PC-3 (cell line): Measurements from ENCODE around the gene SYTL1. TPM values are rescaled to one million over a fixed set of nuclear protein-coding genes. Genes with fewer than 3 reads are reported as not detected.

ENCODE experiments used
- ATAC-seq: fragments of 200-7000 bp; cut with Tn5 transposase; 2 replicates; pipeline ENCODE4 v1.9.1; 2020; ENCODE audit warnings: mild to moderate bottlenecking, moderate library complexity
- BruUV-seq: library from RNA; stranded (reverse); fragments of 400-500 nt; replicated peaks from 2 replicates; lab custom pipeline; 2021; lab: Mats Ljungman, UMichigan
- CTCF ChIA-PET: fragments of 300-600 bp; sonication (Branson Sonifier 250); formaldehyde crosslinking; loops from one replicate; lab custom pipeline; 2022; ENCODE audit warnings: antibody characterized with exemption; lab: Charles Lee
- POLR2A ChIA-PET: fragments of 300-600 bp; sonication (Branson Sonifier 250); formaldehyde crosslinking; loops from one replicate; lab custom pipeline; 2022; ENCODE audit warnings: antibody characterized with exemption; ENCODE audit not compliant: unreplicated experiment; lab: Charles Lee
- DNase-seq: peaks from one replicate; pipeline ENCODE4 v3.0.0-alpha.2; 2015
- H2AFZ ChIP-seq: fragments of 300-600 bp; sonication (generic); 2 replicates; pipeline ENCODE4 v1.6.0; 2016; ENCODE audit warnings: antibody characterized with exemption, low read length
- H3F3A ChIP-seq: fragments of 300-600 bp; sonication (generic); one replicate; pipeline ENCODE4 v1.6.0; 2017; ENCODE audit warnings: antibody characterized with exemption, low read length, control low read depth, mild to moderate bottlenecking; ENCODE audit not compliant: unreplicated experiment
- H3K27ac ChIP-seq: fragments of 300-600 bp; sonication (generic); 2 replicates; pipeline ENCODE4 v1.5.1; 2016; ENCODE audit warnings: mild to moderate bottlenecking, low read length
- H3K27me3 ChIP-seq: fragments of 300-600 bp; sonication (generic); 2 replicates; pipeline ENCODE4 v1.6.1; 2016; ENCODE audit warnings: low read length, mixed read lengths
- H3K36me3 ChIP-seq: fragments of 300-600 bp; sonication (generic); 2 replicates; pipeline ENCODE4 v1.6.1; 2016; ENCODE audit warnings: low read depth, mixed run types, low read length, mixed read lengths
- H3K4me1 ChIP-seq: fragments of 300-600 bp; sonication (generic); 2 replicates; pipeline ENCODE4 v1.5.1; 2016; ENCODE audit warnings: low read length; ENCODE audit not compliant: insufficient read depth
- H3K4me2 ChIP-seq: fragments of 300-600 bp; sonication (generic); 2 replicates; pipeline ENCODE4 v1.6.0; 2016; ENCODE audit warnings: low read length
- H3K4me3 ChIP-seq: fragments of 300-600 bp; sonication (generic); 2 replicates; pipeline ENCODE4 v1.5.1; 2016; ENCODE audit warnings: mild to moderate bottlenecking, low read length, mixed read lengths
- H3K79me2 ChIP-seq: fragments of 300-600 bp; sonication (generic); 2 replicates; pipeline ENCODE4 v1.6.1; 2017; ENCODE audit warnings: low read length, mixed read lengths
- H3K9ac ChIP-seq: fragments of 300-600 bp; sonication (generic); 2 replicates; pipeline ENCODE4 v1.6.0; 2016; ENCODE audit warnings: mild to moderate bottlenecking, low read length
- H3K9me2 ChIP-seq: fragments of 300-600 bp; sonication (generic); replicated peaks from 2 replicates; pipeline ENCODE4 v1.6.1; 2016; ENCODE audit warnings: mixed run types, low read length, mixed read lengths
- H3K9me3 ChIP-seq: fragments of 300-600 bp; sonication (generic); 2 replicates; pipeline ENCODE4 v1.6.1; 2016; ENCODE audit warnings: low read length, mixed read lengths
- H4K20me1 ChIP-seq: fragments of 300-600 bp; sonication (generic); 2 replicates; pipeline ENCODE4 v1.6.1; 2016; ENCODE audit warnings: low read length, mixed read lengths
- EZH2 ChIP-seq: fragments of 300-600 bp; sonication (generic); IDR thresholded peaks from one replicate; pipeline ENCODE4 v1.6.1; 2017; ENCODE audit warnings: antibody characterized with exemption, mild to moderate bottlenecking, low read length; ENCODE audit not compliant: unreplicated experiment
- EZH2phosphoT487 ChIP-seq: fragments of 300-600 bp; sonication (generic); IDR thresholded peaks from 2 replicates; pipeline ENCODE4 v1.6.1; 2018; ENCODE audit warnings: mild to moderate bottlenecking, antibody characterized with exemption, low read length, borderline replicate concordance
- intact Hi-C: fragments of 100-400 bp; cut with micrococcal nuclease; formaldehyde crosslinking; loops from 2 replicates; pipeline ENCODE4 v1.9.0; 2023
- total RNA-seq: library from RNA; depleted of rRNA; stranded (reverse); fragments of >200 nt; gene quantifications from 2 replicates; pipeline ENCODE4 v1.2.3, GENCODE V29; 2014
- TF ChIP-seq, protein P1 (sequence below): fragments of 300-600 bp; sonication (generic); conservative IDR thresholded peaks from 2 replicates; pipeline ENCODE4 v1.5.1; 2017; ENCODE audit warnings: antibody characterized with exemption, low read depth, mild to moderate bottlenecking, low read length

The SYTL1 gene
- total RNA-seq, 1 experiment from 2014 or later, result 26.8 TPM

DNA sequence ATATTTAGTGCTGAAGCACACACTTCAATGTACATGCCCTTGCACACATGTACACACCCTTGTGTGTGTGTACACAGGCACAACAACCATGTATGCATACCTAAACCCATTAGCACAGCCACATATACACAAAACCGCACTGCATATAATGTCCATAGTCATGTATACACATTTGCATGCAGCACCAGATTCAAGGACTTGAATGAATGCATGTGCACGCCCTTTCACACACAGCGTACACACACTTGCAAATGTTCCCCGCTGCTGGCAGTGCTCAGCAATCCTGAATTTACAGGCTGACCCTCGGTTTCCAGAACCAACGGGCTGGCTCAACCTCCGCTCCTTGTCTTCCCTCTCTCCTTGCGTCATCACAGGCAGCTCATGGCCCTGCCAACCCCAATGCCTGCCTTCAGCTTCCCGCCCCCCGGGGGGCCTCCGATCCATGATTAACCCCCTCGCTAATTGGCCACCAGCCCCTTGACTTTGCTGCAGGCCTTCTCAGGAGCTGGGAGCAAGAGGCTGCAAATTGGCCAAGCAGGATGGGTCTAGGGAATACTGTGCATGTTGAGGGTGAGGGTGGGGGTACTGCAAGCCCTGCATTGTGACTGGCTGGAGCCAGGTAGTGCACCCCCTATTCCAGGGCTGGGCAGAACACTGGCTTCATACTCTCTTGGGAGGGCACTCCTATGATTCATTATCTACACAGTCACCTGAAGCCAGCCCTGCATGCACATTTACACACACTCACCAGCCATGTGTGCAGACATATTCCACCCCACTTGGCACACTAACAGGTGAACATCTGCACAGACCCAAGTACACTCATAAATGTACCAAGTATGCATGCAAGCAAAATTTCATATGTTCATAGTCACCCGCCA lies 58.5 kb downstream of the SYTL1 start:
- H3K4me2 ChIP-seq, result no peak overlapping the region
- TF ChIP-seq EZH2 (no peak), EZH2phosphoT487 (no peak)
- TF ChIP-seq, protein P1, sequence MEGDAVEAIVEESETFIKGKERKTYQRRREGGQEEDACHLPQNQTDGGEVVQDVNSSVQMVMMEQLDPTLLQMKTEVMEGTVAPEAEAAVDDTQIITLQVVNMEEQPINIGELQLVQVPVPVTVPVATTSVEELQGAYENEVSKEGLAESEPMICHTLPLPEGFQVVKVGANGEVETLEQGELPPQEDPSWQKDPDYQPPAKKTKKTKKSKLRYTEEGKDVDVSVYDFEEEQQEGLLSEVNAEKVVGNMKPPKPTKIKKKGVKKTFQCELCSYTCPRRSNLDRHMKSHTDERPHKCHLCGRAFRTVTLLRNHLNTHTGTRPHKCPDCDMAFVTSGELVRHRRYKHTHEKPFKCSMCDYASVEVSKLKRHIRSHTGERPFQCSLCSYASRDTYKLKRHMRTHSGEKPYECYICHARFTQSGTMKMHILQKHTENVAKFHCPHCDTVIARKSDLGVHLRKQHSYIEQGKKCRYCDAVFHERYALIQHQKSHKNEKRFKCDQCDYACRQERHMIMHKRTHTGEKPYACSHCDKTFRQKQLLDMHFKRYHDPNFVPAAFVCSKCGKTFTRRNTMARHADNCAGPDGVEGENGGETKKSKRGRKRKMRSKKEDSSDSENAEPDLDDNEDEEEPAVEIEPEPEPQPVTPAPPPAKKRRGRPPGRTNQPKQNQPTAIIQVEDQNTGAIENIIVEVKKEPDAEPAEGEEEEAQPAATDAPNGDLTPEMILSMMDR, result no peak
- CTCF ChIA-PET, result no interaction called here
- no peaks in the 10 kb centered on the region for H3K9me3 ChIP-seq
- no peak overlapping the region for H2AFZ ChIP-seq
- no peak overlapping the region for H3K9ac ChIP-seq
- ATAC-seq (peak; percentile 37), DNase-seq (peak; percentile 21)
- POLR2A ChIA-PET, result no interaction called here
- no peaks in the 10 kb centered on the region for H3K27me3 ChIP-seq
- H3K79me2 ChIP-seq, result no peaks in the 10 kb centered on the region
- no peak overlapping the region for H3K27ac ChIP-seq
- no peaks in the 10 kb centered on the region for H3K9me2 ChIP-seq
- no peak overlapping the region for H3K4me3 ChIP-seq
- H4K20me1 ChIP-seq, result no peaks in the 10 kb centered on the region
- no peaks in the 10 kb centered on the region for H3F3A ChIP-seq
- H3K36me3 ChIP-seq, result no peaks in the 10 kb centered on the region
- intact Hi-C loops, result loop anchor here (5.0 kb wide), 1 partner anchor 262 kb away; no protein-coding TSS in a partner anchor
- peaks cover 3% of the 10 kb centered on the region; the same call in 1 of the 2 replicates for H3K4me1 ChIP-seq
- no TSS peak for BruUV-seq

- DNase-seq, result no peak
- no peaks in the 10 kb centered on the region for H3K36me3 ChIP-seq
- intact Hi-C loops, result loop anchor here (5.0 kb wide), 1 partner anchor 261 kb away; no protein-coding TSS in a partner anchor
- no TSS peak for BruUV-seq
- H3K4me1 ChIP-seq, result peaks cover 3% of the 10 kb centered on the region; the same call in 1 of the 2 replicates
- TF ChIP-seq EZH2phosphoT487, result no peak
- TF ChIP-seq EZH2, result no peak
- TF ChIP-seq, protein P1, result no peak
- POLR2A ChIA-PET, result no interaction called here
- no peak for ATAC-seq
- H4K20me1 ChIP-seq, result no peaks in the 10 kb centered on the region
- no peaks in the 10 kb centered on the region for H3K27me3 ChIP-seq
- no peaks in the 10 kb centered on the region for H3K9me3 ChIP-seq
- no peaks in the 10 kb centered on the region for H3F3A ChIP-seq
- H3K4me2 ChIP-seq, result no peak overlapping the region
- CTCF ChIA-PET, result no interaction called here
- no peaks in the 10 kb centered on the region for H3K79me2 ChIP-seq
- H2AFZ ChIP-seq, result no peak overlapping the region
- no peak overlapping the region for H3K4me3 ChIP-seq
- H3K9me2 ChIP-seq, result no peaks in the 10 kb centered on the region
- H3K9ac ChIP-seq, result no peak overlapping the region
- H3K27ac ChIP-seq, result no peak overlapping the region
These were observed 59.1 kb downstream of the SYTL1 start for GRCh38 chr1:27400963-27401341.

DNA sequence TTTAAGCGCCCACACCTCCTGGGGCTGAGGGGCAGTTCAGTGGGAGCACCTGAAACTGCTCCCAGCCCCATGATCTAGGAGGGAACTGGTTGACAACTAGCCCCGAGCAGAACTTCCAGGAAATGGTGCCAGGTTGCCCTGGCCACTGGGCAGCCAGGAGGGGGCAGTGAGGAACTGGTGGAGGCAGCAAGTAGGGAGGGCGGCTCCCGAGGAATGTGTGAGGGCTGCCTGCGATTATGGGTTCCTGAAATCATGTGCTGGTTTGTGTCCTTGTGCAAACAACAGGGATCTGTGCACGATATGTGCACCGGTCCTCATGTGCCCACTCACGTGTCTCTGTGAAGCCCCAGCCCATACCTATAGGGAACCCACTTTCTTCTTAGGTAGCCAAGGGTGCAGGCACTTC lies 60.5 kb downstream of the SYTL1 start:
- H2AFZ ChIP-seq, result no peak overlapping the region

More for the DNA sequence above, 60.5 kb downstream of the SYTL1 start:
- Histone ChIP-seq H3F3A (no peaks in the 10 kb centered on the region), H3K9me2 (no peaks in the 10 kb centered on the region), H3K4me1 (peaks cover 3% of the 10 kb centered on the region; the same call in 1 of the 2 replicates), H3K27ac (no peak overlapping the region), H4K20me1 (no peaks in the 10 kb centered on the region), H3K4me3 (no peak overlapping the region), H3K79me2 (no peaks in the 10 kb centered on the region), H3K36me3 (peaks cover 2% of the 10 kb centered on the region), H3K4me2 (no peak overlapping the region), H3K27me3 (no peaks in the 10 kb centered on the region), H3K9me3 (no peaks in the 10 kb centered on the region), H3K9ac (no peak overlapping the region)
- no peak for TF ChIP-seq EZH2
- TF ChIP-seq, protein P1, result peak; percentile 57
- no peak for TF ChIP-seq EZH2phosphoT487
- no TSS peak for BruUV-seq
- peak; percentile 53 for DNase-seq
- peak; percentile 17 for ATAC-seq
- POLR2A ChIA-PET, result no interaction called here
- intact Hi-C loops, result loop anchor here (5.0 kb wide), 1 partner anchor 260 kb away; no protein-coding TSS in a partner anchor
- CTCF ChIA-PET, result no interaction called here
